Panc1 (cell line): ENCODE measurements around the gene FNBP1L. TPM values are rescaled to one million over a fixed set of nuclear protein-coding genes. Genes with fewer than 3 reads are reported as not detected.

ENCODE experiments used
- ATAC-seq: fragments of 200-7000 bp; cut with Tn5 transposase; 2 replicates; pipeline ENCODE4 v1.9.1; 2020; ENCODE audit warnings: mild to moderate bottlenecking, moderate library complexity
- BruUV-seq: library from RNA; stranded (reverse); fragments of 400-500 nt; replicated peaks from 2 replicates; lab custom pipeline; 2021; lab: Mats Ljungman, UMichigan
- CTCF ChIA-PET: fragments of 300-600 bp; sonication (Branson Sonifier 250); formaldehyde crosslinking; loops from one replicate; lab custom pipeline; 2022; ENCODE audit warnings: antibody characterized with exemption; lab: Charles Lee
- POLR2A ChIA-PET: fragments of 300-600 bp; sonication (Branson Sonifier 250); formaldehyde crosslinking; loops from one replicate; lab custom pipeline; 2022; ENCODE audit warnings: antibody characterized with exemption; lab: Charles Lee
- DNase-seq: peaks from one replicate; pipeline ENCODE4 v3.0.0-alpha.2; 2010; ENCODE audit warnings: low read depth, low spot score
- H3K27ac ChIP-seq: 2 replicates; pipeline ENCODE4 v1.5.1; 2011; ENCODE audit warnings: mild to moderate bottlenecking, low read length, inconsistent platforms
- H3K27me3 ChIP-seq: fragments of 200-500 bp; sonication (Bioruptor generic); 2 replicates; pipeline ENCODE4 v1.6.0; 2014; ENCODE audit warnings: low read length, inconsistent platforms; ENCODE audit not compliant: control insufficient read depth, insufficient read depth
- H3K36me3 ChIP-seq: fragments of 200-500 bp; sonication (Bioruptor generic); 2 replicates; pipeline ENCODE4 v1.5.1; 2014; ENCODE audit warnings: inconsistent platforms, mild to moderate bottlenecking, low read length, moderate library complexity; ENCODE audit not compliant: control insufficient read depth, insufficient read depth
- H3K4me1 ChIP-seq: 2 replicates; pipeline ENCODE4 v1.5.1; 2011; ENCODE audit warnings: inconsistent platforms, mild to moderate bottlenecking, low read length, moderate library complexity; ENCODE audit not compliant: control insufficient read depth, insufficient read depth
- H3K4me3 ChIP-seq, 2 experiments: 2 replicates each; pipeline ENCODE4 v1.5.1; 2011 to 2012; ENCODE audit warnings: low read depth in 2 of 2, low read length in 2 of 2, mild to moderate bottlenecking in 2 of 2, inconsistent platforms in 1 of 2, moderate library complexity in 1 of 2
- H3K9me3 ChIP-seq: fragments of 200-500 bp; sonication (Bioruptor generic); 2 replicates; pipeline ENCODE4 v1.5.1; 2014; ENCODE audit warnings: low read depth, mild to moderate bottlenecking, inconsistent platforms, low read length, moderate library complexity; ENCODE audit not compliant: control insufficient read depth, insufficient read depth
- CTCF ChIP-seq: fragments of 450-650 bp; IDR thresholded peaks from 2 replicates; pipeline ENCODE4 v1.5.1; 2017; ENCODE audit warnings: mild to moderate bottlenecking
- POLR2AphosphoS5 ChIP-seq: IDR thresholded peaks from 2 replicates; pipeline ENCODE4 v1.6.1; 2012; ENCODE audit warnings: mild to moderate bottlenecking, low read depth, low read length, moderate library complexity
- REST ChIP-seq, 2 experiments: IDR thresholded peaks; 2 replicates each; pipeline ENCODE4 v1.6.1; 2011 to 2012; ENCODE audit warnings: low read depth in 2 of 2, control low read depth in 1 of 2, low read length in 1 of 2, mild to moderate bottlenecking in 1 of 2, moderate library complexity in 1 of 2; ENCODE audit not compliant: insufficient read depth in 1 of 2
- TCF7L2 ChIP-seq: IDR thresholded peaks from 2 replicates; pipeline ENCODE4 v1.6.1; 2011; ENCODE audit warnings: mild to moderate bottlenecking, low read depth, low read length, inconsistent platforms
- in situ Hi-C: cut with HindIII; loops from 2 replicates; pipeline ENCODE4 v1.10.0; 2016; ENCODE audit warnings: low sequenced_read_pairs, low pct_unique_long_range_greater_than_20kb
- intact Hi-C: fragments of 100-400 bp; cut with micrococcal nuclease; formaldehyde crosslinking; loops from one replicate; pipeline ENCODE4 v1.10.0; 2022; ENCODE audit not compliant: unreplicated experiment
- total RNA-seq: library from RNA; stranded (reverse); gene quantifications from one replicate; pipeline ENCODE4 v1.2.1, GENCODE V29; 2021; ENCODE audit not compliant: unreplicated experiment

Gene FNBP1L
- total RNA-seq, 1 experiment from 2014 or later = 25.1 TPM

- DNase-seq = no peak
- Histone ChIP-seq H3K27me3 (no peaks in the 10 kb centered on the region), H3K4me1 (no peaks in the 10 kb centered on the region; the same call in none of the 2 replicates), H3K4me3 (no peak overlapping the region), H3K36me3 (no peaks in the 10 kb centered on the region), H3K27ac (no peak overlapping the region), H3K9me3 (no peaks in the 10 kb centered on the region)
- TF ChIP-seq CTCF = no peak
- TF ChIP-seq TCF7L2 = no peak
- no peak for TF ChIP-seq POLR2AphosphoS5
- BruUV-seq = no TSS peak
- ChIA-PET CTCF (no interaction called here), POLR2A (no interaction called here)
- intact Hi-C loops (loop anchor here (5.0 to 10.0 kb wide), 2 partner anchors 103 to 405 kb away; no protein-coding TSS in a partner anchor), in situ Hi-C loops (no loop called here)
- ATAC-seq = no peak
Observed at GRCh38 chr1:93442008-93442666, 5.8 kb upstream of the FNBP1L start.

- Histone ChIP-seq H3K9me3 (no peaks in the 10 kb centered on the region), H3K4me1 (no peaks in the 10 kb centered on the region; the same call in none of the 2 replicates), H3K4me3 (no peak overlapping the region), H3K27ac (no peak overlapping the region), H3K36me3 (no peaks in the 10 kb centered on the region), H3K27me3 (no peaks in the 10 kb centered on the region)
- ATAC-seq (no peak), DNase-seq (no peak)
- in situ Hi-C loops = no loop called here
- TF ChIP-seq CTCF (no peak), POLR2AphosphoS5 (no peak), REST (IDR thresholded peaks at IDR 0.05; ENCODE audit: insufficient read depth in 1 of 2, low read depth in 2 of 2, low read length in 1 of 2) (no peak)
- no TSS peak for BruUV-seq
- POLR2A ChIA-PET = no interaction called here
- CTCF ChIA-PET = no interaction called here
- intact Hi-C loops = loop anchor here (5.0 to 10.0 kb wide), 2 partner anchors 102 to 405 kb away; no protein-coding TSS in a partner anchor
Observed at GRCh38 chr1:93442741-93443140, 5.2 kb upstream of the FNBP1L start.
